Upper lobe of left lung (tissue), 6 donors: ENCODE data around the gene KIAA2012. TPM values are rescaled to one million over a fixed set of nuclear protein-coding genes. Genes with fewer than 3 reads are reported as not detected.

ENCODE experiments used
- ATAC-seq, 2 donors: fragments of 200-7000 bp; cut with Tn5 transposase; one replicate each; pipeline ENCODE4 v1.9.1; 2022; ENCODE audit warnings: mild to moderate bottlenecking in 2 of 2, moderate library complexity in 2 of 2; ENCODE audit not compliant: low FRiP score in 2 of 2
- DNase-seq, 2 donors: peaks; one replicate each; pipeline ENCODE4 v3.0.0-alpha.2; 2019 to 2020
- H3K27ac ChIP-seq, 4 donors: fragments of 200-600 bp; sonication (generic); one replicate each; pipeline ENCODE4 v1.5.1; 2016 to 2019
- H3K27me3 ChIP-seq, 4 donors: fragments of 200-600 bp; sonication (generic); one replicate each; pipeline ENCODE4 v1.5.1; 2017 to 2019
- H3K36me3 ChIP-seq, 4 donors: fragments of 200-600 bp; sonication (generic); one replicate each; pipeline ENCODE4 v1.5.1; 2016 to 2019
- H3K4me1 ChIP-seq, 4 donors: fragments of 200-600 bp; sonication (generic); one replicate each; pipeline ENCODE4 v1.5.1; 2018 to 2019
- H3K4me3 ChIP-seq, 4 donors: fragments of 200-600 bp; sonication (generic); one replicate each; pipeline ENCODE4 v1.5.1; 2017 to 2019; ENCODE audit warnings: mild to moderate bottlenecking in 2 of 4, moderate library complexity in 1 of 4
- H3K9me3 ChIP-seq, 4 donors: fragments of 200-600 bp; sonication (generic); one replicate each; pipeline ENCODE4 v1.5.1; 2018 to 2019
- EP300 ChIP-seq, 4 donors: sonication (generic); formaldehyde crosslinking; IDR thresholded peaks; one replicate each; pipeline ENCODE4 v1.5.1; 2017; ENCODE audit warnings: antibody characterized with exemption in 4 of 4, control low read depth in 2 of 4
- POLR2A ChIP-seq, 4 donors: fragments of 450-650 bp; IDR thresholded peaks; one replicate each; pipeline ENCODE4 v1.5.1; 2016 to 2017; ENCODE audit warnings: antibody characterized with exemption in 4 of 4, mild to moderate bottlenecking in 2 of 4
- POLR2AphosphoS5 ChIP-seq, 2 donors: sonication (generic); formaldehyde crosslinking; IDR thresholded peaks; one replicate each; pipeline ENCODE4 v1.5.1; 2017; ENCODE audit warnings: antibody characterized with exemption in 2 of 2
- WGBS, 2 donors: methylation state at CpG; one replicate each; pipeline ENCODE4 v1.1.5; 2017 to 2018; 5-methylcytosine and 5-hydroxymethylcytosine counted together
- total RNA-seq, 6 donors: library from RNA; depleted of rRNA in 4 of 6; stranded (reverse); fragments of >200 nt in 4 of 6; gene quantifications; one replicate each; pipeline versions ENCODE4 v1.1.0 to v1.2.1, GENCODE V29; 2016 to 2021
- TF ChIP-seq, protein P1 (sequence below), 6 experiments: fragments of 450-650 bp in 4 of 6; fragments of 200-600 bp in 2 of 6; sonication (generic) in 2 of 6; IDR thresholded peaks; one replicate each; pipeline ENCODE4 v1.5.1; 2016 to 2019; ENCODE audit warnings: antibody characterized with exemption in 6 of 6
- donor health status: DM: no; HTN: no; CAD: no; lungs with moderate emphysema.
- donor health status: DM: no; HTN: yes; CAD: no; lungs with severe emphysema.

Gene KIAA2012
- total RNA-seq, 6 donors from 2014 or later: 0.74 to 13.3 (median 2.2) TPM; not detected in 1

- DNase-seq: no peak
- no peak overlapping the region for H3K27ac ChIP-seq
- 67 to 70% methylated on average over 4 of the region's 4 CpGs for WGBS, 2 donors
- no peaks in the 10 kb centered on the region for H3K27me3 ChIP-seq
- no peaks in the 10 kb centered on the region for H3K9me3 ChIP-seq
- no peak for ATAC-seq
- no peak overlapping the region for H3K4me3 ChIP-seq
- H3K36me3 ChIP-seq: no peaks in the 10 kb centered on the region
- TF ChIP-seq POLR2AphosphoS5 (IDR thresholded peaks at IDR 0.05) (no peak), EP300 (IDR thresholded peaks at IDR 0.05) (no peak), POLR2A (IDR thresholded peaks at IDR 0.05) (no peak)
- TF ChIP-seq, protein P1, sequence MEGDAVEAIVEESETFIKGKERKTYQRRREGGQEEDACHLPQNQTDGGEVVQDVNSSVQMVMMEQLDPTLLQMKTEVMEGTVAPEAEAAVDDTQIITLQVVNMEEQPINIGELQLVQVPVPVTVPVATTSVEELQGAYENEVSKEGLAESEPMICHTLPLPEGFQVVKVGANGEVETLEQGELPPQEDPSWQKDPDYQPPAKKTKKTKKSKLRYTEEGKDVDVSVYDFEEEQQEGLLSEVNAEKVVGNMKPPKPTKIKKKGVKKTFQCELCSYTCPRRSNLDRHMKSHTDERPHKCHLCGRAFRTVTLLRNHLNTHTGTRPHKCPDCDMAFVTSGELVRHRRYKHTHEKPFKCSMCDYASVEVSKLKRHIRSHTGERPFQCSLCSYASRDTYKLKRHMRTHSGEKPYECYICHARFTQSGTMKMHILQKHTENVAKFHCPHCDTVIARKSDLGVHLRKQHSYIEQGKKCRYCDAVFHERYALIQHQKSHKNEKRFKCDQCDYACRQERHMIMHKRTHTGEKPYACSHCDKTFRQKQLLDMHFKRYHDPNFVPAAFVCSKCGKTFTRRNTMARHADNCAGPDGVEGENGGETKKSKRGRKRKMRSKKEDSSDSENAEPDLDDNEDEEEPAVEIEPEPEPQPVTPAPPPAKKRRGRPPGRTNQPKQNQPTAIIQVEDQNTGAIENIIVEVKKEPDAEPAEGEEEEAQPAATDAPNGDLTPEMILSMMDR (IDR thresholded peaks at IDR 0.05): no peak
- H3K4me1 ChIP-seq: no peaks in the 10 kb centered on the region
Observed at GRCh38 chr2:202141329-202141947, 68.4 kb downstream of the KIAA2012 start.

- no peaks in the 10 kb centered on the region for H3K9me3 ChIP-seq
- DNase-seq: no peak
- no peaks in the 10 kb centered on the region for H3K27me3 ChIP-seq
- TF ChIP-seq POLR2A (IDR thresholded peaks at IDR 0.05) (no peak), POLR2AphosphoS5 (IDR thresholded peaks at IDR 0.05) (no peak)
- TF ChIP-seq, protein P1 (IDR thresholded peaks at IDR 0.05): no peak
- no peak overlapping the region for H3K27ac ChIP-seq
- no peaks in the 10 kb centered on the region for H3K4me1 ChIP-seq
- H3K4me3 ChIP-seq: no peak overlapping the region
- H3K36me3 ChIP-seq: no peaks in the 10 kb centered on the region
- 93 to 100% methylated on average over 1 of the region's 1 CpG for WGBS, 2 donors
- ATAC-seq: no peak
Observed at GRCh38 chr2:202142540-202142939, 69.5 kb downstream of the KIAA2012 start.

DNA sequence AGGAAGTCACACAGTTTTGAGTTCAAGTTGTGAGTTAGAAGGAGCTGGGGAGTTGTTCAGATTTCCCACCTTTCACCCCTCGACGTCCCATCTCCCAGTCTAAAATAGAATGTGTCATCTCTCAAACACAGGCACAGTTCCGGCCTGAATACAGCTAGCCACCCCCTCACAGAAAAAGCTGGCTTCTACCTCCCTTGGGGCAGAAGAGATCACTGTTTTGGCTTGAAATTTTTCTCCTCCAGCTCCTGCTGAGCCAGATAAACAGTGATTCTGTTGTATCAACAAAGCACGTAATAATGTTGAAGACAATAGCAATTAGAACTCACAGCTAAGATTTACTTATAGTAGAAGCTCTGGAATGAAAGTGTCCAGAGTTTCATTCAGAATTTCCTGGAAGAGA is 74.7 kb downstream of the KIAA2012 start:
- no peaks in the 10 kb centered on the region for H3K9me3 ChIP-seq
- no peaks in the 10 kb centered on the region for H3K36me3 ChIP-seq
- H3K4me3 ChIP-seq: no peak overlapping the region
- TF ChIP-seq POLR2A (IDR thresholded peaks at IDR 0.05) (no peak), EP300 (IDR thresholded peaks at IDR 0.05) (no peak), POLR2AphosphoS5 (IDR thresholded peaks at IDR 0.05) (no peak)
- TF ChIP-seq, protein P1 (IDR thresholded peaks at IDR 0.05): no peak
- WGBS, 2 donors: 66 to 68% methylated on average over 4 of the region's 4 CpGs
- ATAC-seq: peak in 1 of 2 donors; percentile 54
- H3K4me1 ChIP-seq: no peaks in the 10 kb centered on the region
- no peaks in the 10 kb centered on the region for H3K27me3 ChIP-seq
- H3K27ac ChIP-seq: no peak overlapping the region
- DNase-seq: no peak

DNA sequence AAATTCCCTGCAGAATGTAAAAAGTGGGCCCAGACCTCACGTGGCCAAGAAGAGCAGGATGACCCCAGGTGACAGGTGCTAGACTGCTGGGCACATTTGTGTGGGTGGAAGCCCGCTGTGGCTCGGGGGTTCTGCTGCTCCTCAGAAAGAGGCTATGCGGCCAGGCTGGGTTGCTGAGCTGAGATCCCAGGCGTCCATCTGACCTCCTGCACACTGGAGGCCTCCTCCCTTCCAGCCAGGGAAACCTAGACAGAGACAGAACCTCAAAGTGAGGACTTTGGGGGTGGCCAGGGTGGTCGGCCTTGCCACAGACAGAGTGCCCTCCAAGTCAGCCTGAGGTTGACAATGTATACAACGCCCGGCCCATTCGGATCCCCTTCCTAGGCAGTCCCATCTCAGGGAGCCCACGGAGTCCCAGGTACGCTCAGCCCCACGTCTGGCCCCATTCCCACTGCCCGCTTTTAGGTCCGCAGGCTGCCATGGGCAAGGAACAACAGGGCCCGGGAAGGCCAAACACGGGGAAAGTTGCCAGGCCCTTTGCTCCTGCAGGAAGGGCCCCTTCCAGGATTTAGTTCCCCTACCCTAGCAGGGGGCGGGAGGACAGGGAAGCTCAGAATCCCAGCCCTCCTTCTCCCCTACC is 75.6 kb downstream of the KIAA2012 start:
- WGBS, 2 donors: 71 to 86% methylated on average over 2 to 17 of the region's 17 CpGs
- Histone ChIP-seq H3K4me1 (no peaks in the 10 kb centered on the region), H3K27ac (no peak overlapping the region), H3K27me3 (no peaks in the 10 kb centered on the region), H3K4me3 (no peak overlapping the region), H3K36me3 (no peaks in the 10 kb centered on the region), H3K9me3 (no peaks in the 10 kb centered on the region)
- DNase-seq (no peak), ATAC-seq (peak; percentile 5 to 42)
- TF ChIP-seq EP300 (IDR thresholded peaks at IDR 0.05): no peak
- TF ChIP-seq POLR2AphosphoS5 (IDR thresholded peaks at IDR 0.05): no peak
- TF ChIP-seq, protein P1 (IDR thresholded peaks at IDR 0.05): no peak
- no peak for TF ChIP-seq POLR2A (IDR thresholded peaks at IDR 0.05)
